Right lobe of liver (tissue), 6 donors: ENCODE data around the gene MARK2. TPM values are rescaled to one million over a fixed set of nuclear protein-coding genes. Genes with fewer than 3 reads are reported as not detected.

Experiments used
- ATAC-seq, 4 donors: fragments of 200-7000 bp; cut with Tn5 transposase; one replicate each; pipeline ENCODE4 v1.9.1; 2020; ENCODE audit warnings: mild to moderate bottlenecking in 4 of 4, moderate library complexity in 4 of 4
- DNase-seq, 3 donors: peaks; one replicate each; pipeline ENCODE4 v3.0.0-alpha.2; 2020
- H3K27ac ChIP-seq, 3 donors: fragments of 200-600 bp; one replicate each; pipeline ENCODE4 v1.8.0; 2022
- H3K27me3 ChIP-seq, 2 donors: fragments of 200-600 bp; one replicate each; pipeline ENCODE4 v1.8.0; 2022
- H3K36me3 ChIP-seq, 4 donors: fragments of 200-600 bp; sonication (generic) in 1 of 4; one replicate each; pipeline versions ENCODE4 v1.5.1 to v1.8.0; 2017 to 2022; ENCODE audit warnings: control low read depth in 1 of 4
- H3K4me1 ChIP-seq, 4 donors: fragments of 200-600 bp; sonication (generic) in 1 of 4; one replicate each; pipeline versions ENCODE4 v1.5.1 to v1.8.0; 2017 to 2022; ENCODE audit warnings: control low read depth in 1 of 4
- H3K4me3 ChIP-seq, 3 donors: fragments of 200-600 bp; one replicate each; pipeline ENCODE4 v1.8.0; 2022
- H3K9me3 ChIP-seq, 4 donors: fragments of 200-600 bp; sonication (generic) in 1 of 4; one replicate each; pipeline versions ENCODE4 v1.5.1 to v1.8.0; 2017 to 2022; ENCODE audit warnings: control low read depth in 1 of 4
- CTCF ChIP-seq, 4 donors: fragments of 200-600 bp in 3 of 4; fragments of 450-650 bp in 1 of 4; IDR thresholded peaks; one replicate each; pipeline versions ENCODE4 v1.5.1 to v1.8.0; 2016 to 2022; ENCODE audit warnings: antibody characterized with exemption in 4 of 4, mild to moderate bottlenecking in 2 of 4
- POLR2A ChIP-seq: fragments of 450-650 bp; IDR thresholded peaks from one replicate; pipeline ENCODE4 v1.6.1; 2017; ENCODE audit warnings: antibody characterized with exemption, mild to moderate bottlenecking
- WGBS: methylation state at CpG from one replicate; pipeline ENCODE4 v1.1.6; 2018; ENCODE audit warnings: low coverage, low lambda C conversion rate; ENCODE audit not compliant: insufficient coverage; ENCODE audit errors: missing lambda C conversion rate; 5-methylcytosine and 5-hydroxymethylcytosine counted together
- intact Hi-C, 2 donors: fragments of 100-400 bp; cut with DNase I; formaldehyde crosslinking; loops; one replicate each; pipeline versions ENCODE4 v1.11.2 to v1.14.1; 2022
- total RNA-seq, 6 experiments: library from RNA; depleted of rRNA in 2 of 6; stranded (reverse); fragments of >200 nt in 2 of 6; fragmentation: NEBNext Ultra II Directional in 3 of 6; extraction: Animal tissue kit (Norgen Biotek cat#: 25700) in 3 of 6; gene quantifications; one replicate each; pipeline versions ENCODE4 v1.1.0 to v1.2.4, GENCODE V29; 2016 to 2023
- donor health status: DM: no; HTN: yes; CAD: no.
- donor health status: DM: no; HTN: no; CAD: no.
- donor health status: DM: no; HTN: no; CAD: no.
- donor health status: DM: no; HTN: yes; CAD: no.
- donor health status: DM: no; HTN: yes; CAD: no.

Gene MARK2
- total RNA-seq, 6 experiments from 2014 or later: 10.6 to 14.8 (median 12.2) TPM

- no peak overlapping the region for H3K4me3 ChIP-seq
- H3K27ac ChIP-seq: no peak overlapping the region
- no peak for ATAC-seq
- H3K36me3 ChIP-seq: peaks cover 0 to 36% (median 19%) of the 10 kb centered on the region in 4 donors
- H3K27me3 ChIP-seq: no peaks in the 10 kb centered on the region
- TF ChIP-seq POLR2A (no peak), CTCF (IDR thresholded peaks at IDR 0.05) (no peak)
- WGBS: 93% methylated on average over 7 of the region's 21 CpGs
- no peaks in the 10 kb centered on the region for H3K4me1 ChIP-seq
- no peak for DNase-seq
- H3K9me3 ChIP-seq: no peaks in the 10 kb centered on the region
- intact Hi-C loops: loop anchor here in 1 of 2 donors (5.0 kb wide), 1 partner anchor 71 kb away; the partner anchor contains the start of gene MARK2
These were observed 69.1 kb downstream of the MARK2 start for GRCh38 chr11:63907808-63908530.

- TF ChIP-seq POLR2A (no peak), CTCF (IDR thresholded peaks at IDR 0.05) (no peak)
- Histone ChIP-seq H3K9me3 (no peaks in the 10 kb centered on the region), H3K27ac (no peak overlapping the region), H3K4me3 (no peak overlapping the region), H3K4me1 (no peaks in the 10 kb centered on the region), H3K27me3 (no peaks in the 10 kb centered on the region), H3K36me3 (peaks cover 0 to 28% (median 13%) of the 10 kb centered on the region in 4 donors)
- ATAC-seq (no peak), DNase-seq (no peak)
- WGBS: 91% methylated on average over 10 of the region's 46 CpGs
- intact Hi-C loops: loop anchor here in 1 of 2 donors (5.0 kb wide), 1 partner anchor 72 kb away; the partner anchor contains the start of gene MARK2
These were observed 69.9 kb downstream of the MARK2 start for GRCh38 chr11:63908631-63909401.

GRCh38 chr11:63909591-63910506, 70.9 kb downstream of the MARK2 start:
- H3K27ac ChIP-seq: no peak overlapping the region
- ATAC-seq (peak in 1 of 4 donors; percentile 6), DNase-seq (no peak)
- no peaks in the 10 kb centered on the region for H3K4me1 ChIP-seq
- WGBS: 71% methylated on average over 9 of the region's 24 CpGs
- no peaks in the 10 kb centered on the region for H3K9me3 ChIP-seq
- intact Hi-C loops: loop anchor here in 1 of 2 donors (5.0 kb wide), 1 partner anchor 73 kb away; the partner anchor contains the start of gene MARK2
- no peak overlapping the region for H3K4me3 ChIP-seq
- no peak for TF ChIP-seq CTCF (IDR thresholded peaks at IDR 0.05)
- no peak for TF ChIP-seq POLR2A
- H3K27me3 ChIP-seq: no peaks in the 10 kb centered on the region
- H3K36me3 ChIP-seq: peaks cover 0 to 17% (median 6%) of the 10 kb centered on the region in 4 donors

GRCh38 chr11:63910675-63911074, 71.8 kb downstream of the MARK2 start:
- 21% methylated on average over 2 of the region's 9 CpGs for WGBS

More at GRCh38 chr11:63910675-63911074, 71.8 kb downstream of the MARK2 start:
- no peak overlapping the region for H3K27ac ChIP-seq
- intact Hi-C loops: no loop called here
- H3K27me3 ChIP-seq: no peaks in the 10 kb centered on the region
- no peak for ATAC-seq
- no peaks in the 10 kb centered on the region for H3K9me3 ChIP-seq
- no peaks in the 10 kb centered on the region for H3K4me1 ChIP-seq
- DNase-seq: no peak
- no peak overlapping the region for H3K4me3 ChIP-seq
- TF ChIP-seq CTCF (IDR thresholded peaks at IDR 0.05) (no peak), POLR2A (no peak)
- peaks cover 0 to 12% (median 3%) of the 10 kb centered on the region in 4 donors for H3K36me3 ChIP-seq
